Right kidney (tissue), 1 donor: ENCODE measurements around the gene GBX1.

Experiments used
- DNase-seq: peaks from one replicate; pipeline ENCODE4 v3.0.0-alpha.2; 2016

The GBX1 gene

DNA sequence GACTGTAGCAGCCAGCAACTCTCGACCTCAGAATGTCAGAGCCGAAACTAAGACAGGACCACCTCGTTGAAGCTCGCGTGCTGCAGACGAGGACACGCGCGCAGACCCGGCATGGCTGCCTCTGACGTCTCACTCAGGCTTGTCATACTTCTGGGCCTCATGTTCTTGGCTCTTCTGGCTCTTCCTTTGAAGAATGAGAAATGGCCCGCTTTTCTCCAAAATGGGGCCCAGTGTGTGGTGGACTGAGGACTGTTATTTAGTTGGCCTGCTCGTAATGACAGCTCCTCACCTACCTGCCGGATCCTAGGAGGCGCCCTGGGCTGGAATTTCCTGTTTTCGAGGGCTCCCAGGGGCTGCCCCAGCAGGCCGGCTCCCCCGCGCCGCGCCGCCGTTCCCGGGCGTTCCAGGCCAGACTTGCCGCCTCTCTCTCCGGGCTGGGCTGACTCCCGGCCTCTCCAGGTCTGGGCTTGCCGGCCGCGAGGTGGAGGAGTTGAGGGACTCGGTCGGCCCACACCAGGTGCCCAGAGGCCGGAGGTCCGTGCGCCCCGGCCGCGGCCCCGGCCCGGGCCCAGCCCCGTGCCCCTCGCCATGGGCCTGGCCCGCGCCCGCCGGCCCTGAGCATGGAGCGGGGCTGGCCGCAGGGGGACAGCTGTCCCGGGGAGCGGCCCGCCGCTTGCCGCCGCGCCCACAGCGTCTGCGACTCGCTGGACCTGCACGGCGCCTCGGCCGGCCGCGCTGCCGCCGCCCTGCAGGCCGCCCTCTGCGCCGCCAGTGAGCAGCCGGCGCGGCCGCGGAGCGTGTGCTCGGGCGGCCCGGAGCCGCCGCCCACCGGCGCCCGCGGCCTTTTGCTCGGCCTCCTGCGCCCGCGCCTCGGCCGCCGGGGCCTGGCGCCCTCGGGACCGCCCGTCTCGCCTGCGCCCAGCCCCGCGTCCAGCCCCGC lies 53.1 kb downstream of the GBX1 start:
- DNase-seq: no peak

DNA sequence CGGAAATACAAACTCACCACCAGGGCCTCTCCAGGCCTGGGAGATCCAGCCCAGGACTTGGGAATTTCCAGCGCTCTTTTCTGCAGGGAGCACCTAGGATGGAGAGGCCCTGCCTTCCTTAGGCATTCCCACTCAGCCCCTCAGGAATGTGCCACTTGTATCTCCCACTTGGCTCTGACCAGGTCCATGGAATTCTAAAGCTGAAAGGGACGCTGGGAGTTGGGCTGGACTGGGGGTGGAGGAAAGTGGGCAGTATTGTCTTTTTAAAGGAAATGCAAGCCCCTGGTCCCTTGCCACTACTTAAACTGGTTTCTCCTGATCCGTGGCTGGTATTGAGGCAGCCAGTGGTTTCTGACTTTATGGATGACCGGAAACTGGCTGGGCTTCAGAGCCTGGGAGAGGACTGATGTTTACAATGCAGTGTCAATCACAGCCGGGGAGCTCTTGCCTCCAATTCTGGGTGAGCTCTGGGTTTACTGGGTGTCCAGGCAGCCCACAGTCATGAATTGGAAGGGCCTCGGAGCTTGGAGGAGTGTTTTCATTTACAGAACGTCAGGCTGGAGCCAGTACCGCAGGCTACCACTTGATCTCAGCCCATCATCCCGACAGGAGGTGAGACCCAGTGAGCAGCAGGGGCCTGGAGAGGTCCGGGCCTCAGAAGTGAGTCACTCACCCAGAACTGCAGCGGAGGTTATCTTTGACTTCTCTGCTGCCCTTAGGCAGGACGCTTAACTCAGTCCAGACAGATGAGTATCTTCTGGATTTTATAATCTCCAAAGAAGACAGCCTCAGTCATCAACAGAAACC lies 53.9 kb downstream of the GBX1 start:
- DNase-seq: no peak

DNA sequence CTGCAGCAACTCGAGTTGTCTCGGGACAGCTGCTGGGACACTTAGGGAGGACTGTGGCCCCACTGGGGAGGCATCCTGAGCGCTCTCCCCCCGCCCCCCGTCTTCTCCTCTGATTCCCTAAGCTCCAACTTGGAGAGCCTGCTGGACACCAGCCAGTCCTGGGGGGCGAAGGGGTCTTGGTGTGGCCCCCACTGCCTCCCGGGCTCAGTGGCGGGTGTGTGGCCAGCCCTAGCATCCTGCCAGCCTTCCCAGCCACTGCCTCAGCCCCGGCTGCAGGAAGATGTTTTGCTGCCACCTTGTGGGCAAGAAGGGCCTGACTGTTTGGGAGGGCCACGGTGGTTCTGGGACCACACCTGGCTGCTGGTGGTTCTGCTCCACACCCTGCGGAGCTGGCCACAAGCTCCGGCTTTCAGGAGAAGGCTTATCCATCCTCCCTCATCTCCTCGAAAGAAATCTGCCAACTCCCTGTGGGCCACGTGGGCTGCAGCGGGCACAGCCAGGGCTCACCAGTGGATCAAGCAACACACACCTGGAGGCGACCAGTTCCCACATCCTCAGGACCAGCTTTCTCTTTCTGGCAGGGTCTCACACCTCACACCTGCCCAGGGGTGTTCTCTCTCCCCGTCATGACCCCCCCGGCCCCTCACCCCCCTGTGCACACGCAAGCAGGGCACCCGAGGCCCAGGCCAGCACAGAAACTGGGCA lies 56.4 kb downstream of the GBX1 start:
- peak; percentile 72 for DNase-seq

DNA sequence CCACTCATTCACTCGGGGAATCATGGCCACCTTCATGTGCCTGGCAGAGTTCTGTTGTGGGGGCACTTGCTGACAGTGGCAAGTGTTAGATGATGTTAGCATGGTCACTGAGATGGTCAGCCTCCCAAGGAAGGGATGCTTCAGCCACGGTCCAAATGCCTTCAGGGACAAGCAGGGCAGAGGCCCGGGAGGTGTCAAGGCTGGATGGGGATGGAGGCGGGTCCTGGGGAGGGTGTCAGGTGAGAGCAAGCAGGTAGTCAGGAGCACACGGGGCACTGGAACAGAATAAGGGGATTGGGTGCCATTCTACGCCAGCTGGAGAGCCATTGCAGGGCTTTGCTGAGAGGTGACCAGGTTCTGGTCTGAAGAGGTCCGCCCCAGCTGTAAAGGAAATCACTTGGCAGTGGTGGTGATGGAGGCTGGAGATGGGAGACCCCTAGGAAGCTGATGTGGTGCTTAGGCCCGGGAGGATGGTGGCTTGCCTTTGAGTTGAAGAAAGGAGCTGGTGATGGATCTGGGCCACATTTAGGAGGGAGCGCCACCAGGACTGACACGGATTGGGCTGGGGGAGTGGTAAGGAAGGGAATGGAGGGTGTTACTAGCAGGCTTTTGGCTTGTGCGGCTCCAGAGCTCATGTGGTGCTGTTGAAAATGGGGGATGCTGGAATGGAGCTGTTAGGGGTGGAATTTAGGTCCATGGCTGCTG lies 57.1 kb downstream of the GBX1 start:
- no peak for DNase-seq

DNA sequence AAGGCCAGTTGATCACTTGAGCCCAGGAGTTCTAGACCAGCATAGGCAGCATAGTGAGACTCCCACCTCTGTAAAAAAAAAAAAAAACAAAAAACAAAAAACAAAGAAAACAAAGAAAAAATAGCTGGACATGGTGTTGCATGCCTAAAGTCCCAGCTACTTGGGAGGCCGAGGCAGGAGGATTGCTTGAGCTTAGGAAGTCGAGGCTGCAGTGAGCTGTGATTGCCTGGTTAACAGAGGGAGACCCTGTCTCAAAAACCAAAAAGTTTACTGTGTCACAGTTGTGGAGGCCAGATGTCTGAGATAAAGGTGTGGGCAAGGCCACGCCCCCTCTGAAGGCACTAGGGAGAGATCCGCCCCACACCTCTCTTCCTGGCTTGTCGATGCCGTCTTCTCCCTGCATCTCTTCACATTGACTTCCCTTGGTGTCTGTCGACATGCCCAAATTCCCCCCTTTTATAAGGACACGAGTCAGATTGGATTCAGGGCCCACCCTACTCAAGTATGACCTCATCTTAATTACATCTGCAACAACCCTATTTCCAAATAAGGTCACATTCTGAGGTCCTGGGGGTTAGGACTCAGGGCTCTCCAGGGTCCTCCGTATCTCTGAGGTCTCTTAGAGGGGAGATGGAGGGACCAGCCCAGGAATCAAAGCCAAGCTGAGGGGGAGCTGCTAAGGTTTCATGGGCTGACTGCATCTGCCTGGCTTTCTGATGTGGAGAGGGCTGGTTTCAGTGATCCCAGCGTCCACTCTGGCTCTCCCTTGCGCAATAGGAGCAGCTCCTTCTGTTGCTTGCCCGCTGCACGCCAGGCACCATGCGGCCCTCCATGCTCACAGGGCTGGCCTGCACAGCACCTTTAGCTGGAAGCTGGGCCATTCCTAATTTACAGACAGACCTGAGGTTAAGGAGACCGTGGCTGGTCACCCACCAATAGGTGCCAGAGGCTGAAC lies 58.1 kb downstream of the GBX1 start:
- DNase-seq: no peak

DNA sequence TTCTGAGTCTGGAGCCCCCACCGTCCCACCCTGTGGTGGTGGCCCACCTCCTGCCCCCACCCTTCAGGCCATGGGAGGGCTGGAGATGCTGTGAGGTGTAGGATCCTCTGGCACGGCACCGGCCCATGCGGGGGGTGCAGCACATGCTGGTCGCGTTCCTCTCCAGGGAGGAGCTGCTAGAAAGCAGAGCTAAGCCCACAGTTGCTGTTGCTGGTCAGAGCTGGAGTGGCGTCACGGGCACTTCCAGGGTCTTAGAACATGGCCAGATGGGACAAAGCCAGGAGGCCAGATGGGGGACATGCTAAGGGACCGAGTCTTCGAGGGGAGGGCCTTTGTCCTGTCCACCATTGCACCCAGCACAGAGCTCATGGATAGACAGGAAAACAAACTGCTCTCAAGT lies 59.6 kb downstream of the GBX1 start:
- no peak for DNase-seq

DNA sequence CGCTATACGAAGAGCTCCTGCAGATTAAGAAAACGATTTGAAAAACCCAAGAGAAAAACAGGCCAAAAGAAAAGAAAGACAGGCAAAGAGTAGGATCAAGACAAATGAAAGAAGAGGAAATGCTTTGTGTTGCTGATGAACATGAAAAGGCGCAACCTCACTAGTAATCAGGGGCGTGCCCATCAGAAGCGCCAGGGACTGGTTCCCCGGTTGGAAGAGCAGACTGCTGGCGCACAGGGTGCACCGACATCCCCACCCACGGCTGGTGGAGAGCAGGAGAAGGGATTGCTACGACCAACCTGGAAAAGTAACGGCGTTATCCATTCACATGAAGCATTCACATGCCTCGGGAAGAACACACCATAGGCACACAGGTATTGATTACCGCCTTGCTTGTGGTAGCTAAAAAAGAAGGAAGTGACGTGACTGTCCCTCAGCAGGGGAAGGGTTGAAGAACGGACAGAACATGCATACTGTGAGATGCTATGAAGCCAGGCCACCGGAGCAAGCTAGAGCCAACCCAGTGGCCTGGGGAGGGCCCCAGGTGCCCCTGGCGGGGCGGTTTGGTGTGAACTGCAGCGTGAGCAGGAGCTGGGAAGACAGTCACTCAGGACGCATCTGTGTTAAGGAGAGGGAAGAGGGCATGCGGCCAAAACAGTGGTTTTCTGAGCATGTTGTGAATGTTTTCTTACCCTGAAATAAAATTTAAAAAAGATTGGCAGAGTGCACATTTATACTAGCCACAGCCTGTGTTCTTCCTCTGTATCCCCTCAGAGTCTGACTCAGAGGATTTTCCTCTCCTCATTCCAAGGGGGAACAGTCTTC lies 62.9 kb downstream of the GBX1 start:
- no peak for DNase-seq

DNA sequence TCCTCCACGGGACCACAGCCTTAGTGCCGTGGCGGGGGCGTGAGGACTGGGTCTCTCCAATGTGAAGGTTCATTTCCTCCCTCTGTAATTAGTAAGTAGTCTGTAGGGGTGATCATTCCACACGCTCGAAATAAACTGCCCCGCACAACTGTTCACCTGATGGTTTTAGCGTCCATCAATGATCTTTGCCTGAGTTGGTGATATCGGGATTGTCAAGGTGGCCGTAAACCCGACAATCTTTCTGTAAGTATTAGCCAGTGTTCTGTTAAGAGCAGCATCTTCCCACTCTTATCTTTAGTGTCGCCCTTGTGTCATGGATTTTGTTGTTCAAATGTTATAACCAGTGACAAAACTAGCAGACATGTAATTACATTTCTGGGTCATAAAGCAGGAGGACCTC lies 63.5 kb downstream of the GBX1 start:
- no peak for DNase-seq

DNA sequence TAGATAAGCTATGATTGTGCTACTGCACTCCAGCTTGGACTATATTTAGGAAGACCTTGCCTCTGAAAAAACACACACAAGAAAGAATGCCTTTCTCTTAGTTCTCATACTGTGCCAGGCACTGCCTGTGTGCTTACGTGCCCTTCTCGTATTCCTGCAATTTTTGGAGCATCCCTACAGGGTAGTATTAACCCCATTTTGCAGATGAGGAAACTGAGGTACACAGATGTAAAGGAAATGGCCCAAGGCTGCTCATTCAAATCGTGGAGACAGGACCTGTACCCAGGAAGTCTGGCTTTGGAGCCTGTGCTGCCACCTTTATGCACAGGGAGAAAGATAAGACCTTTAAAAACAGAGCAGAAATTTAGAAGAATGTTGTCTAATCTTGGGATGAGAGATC lies 64.5 kb downstream of the GBX1 start:
- no peak for DNase-seq

DNA sequence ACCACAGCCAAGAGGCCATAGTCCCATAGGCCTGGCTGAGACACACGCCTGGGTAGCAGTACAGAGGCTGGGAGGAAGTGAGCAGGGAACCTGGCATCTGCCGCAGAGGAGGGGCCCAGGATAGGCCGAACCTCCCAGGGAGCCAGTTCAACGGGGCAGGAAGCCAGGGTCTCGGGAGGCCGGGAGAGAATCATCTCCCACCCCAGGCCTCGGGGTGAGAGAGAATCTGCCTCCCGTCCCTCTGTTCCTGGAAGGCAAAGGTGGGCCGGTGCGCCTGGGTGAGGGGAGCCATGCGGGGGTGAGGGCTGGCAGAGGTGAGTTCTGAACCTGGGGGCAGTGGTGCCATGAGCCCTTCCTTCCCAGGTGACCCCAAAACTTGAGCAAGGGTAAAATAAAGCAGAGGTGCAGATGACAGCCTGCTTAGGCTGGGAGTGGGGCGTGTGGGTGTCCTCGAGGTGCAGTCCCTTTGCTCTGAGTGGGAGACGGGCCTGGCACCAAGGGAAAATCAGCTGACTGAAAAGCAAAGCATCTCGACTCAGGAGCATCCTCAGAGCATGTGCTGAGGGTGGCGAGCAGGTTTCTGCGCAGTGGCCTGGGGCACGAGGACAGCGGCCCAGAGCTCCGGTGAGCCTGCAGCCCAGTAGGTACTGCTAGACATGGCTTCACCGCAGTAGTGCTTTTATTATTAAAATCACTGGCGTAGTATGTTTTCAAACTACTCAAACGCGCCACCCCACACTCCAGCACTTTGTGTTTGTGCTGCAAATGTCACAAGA lies 65.7 kb downstream of the GBX1 start:
- DNase-seq: no peak

DNA sequence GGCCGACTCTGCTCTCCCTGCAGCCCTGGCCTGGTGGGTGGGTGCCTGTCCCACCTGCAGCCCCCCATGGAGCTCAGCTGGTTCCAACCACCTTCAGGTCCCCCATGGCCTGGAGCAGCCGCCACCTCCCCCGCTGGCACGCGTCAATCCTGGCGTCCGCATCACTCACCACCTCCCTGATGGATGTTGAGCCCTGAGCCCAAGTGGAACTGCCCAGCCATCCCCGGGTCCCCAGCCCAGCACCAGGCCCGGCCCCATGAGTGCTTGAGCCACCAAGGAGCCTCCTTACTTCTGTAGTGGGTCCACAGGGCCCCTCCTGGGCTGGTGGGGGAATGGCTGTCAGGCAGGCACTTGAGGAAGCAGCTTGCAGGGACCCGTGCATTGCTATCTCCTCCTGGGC lies 66.6 kb downstream of the GBX1 start:
- no peak for DNase-seq

DNA sequence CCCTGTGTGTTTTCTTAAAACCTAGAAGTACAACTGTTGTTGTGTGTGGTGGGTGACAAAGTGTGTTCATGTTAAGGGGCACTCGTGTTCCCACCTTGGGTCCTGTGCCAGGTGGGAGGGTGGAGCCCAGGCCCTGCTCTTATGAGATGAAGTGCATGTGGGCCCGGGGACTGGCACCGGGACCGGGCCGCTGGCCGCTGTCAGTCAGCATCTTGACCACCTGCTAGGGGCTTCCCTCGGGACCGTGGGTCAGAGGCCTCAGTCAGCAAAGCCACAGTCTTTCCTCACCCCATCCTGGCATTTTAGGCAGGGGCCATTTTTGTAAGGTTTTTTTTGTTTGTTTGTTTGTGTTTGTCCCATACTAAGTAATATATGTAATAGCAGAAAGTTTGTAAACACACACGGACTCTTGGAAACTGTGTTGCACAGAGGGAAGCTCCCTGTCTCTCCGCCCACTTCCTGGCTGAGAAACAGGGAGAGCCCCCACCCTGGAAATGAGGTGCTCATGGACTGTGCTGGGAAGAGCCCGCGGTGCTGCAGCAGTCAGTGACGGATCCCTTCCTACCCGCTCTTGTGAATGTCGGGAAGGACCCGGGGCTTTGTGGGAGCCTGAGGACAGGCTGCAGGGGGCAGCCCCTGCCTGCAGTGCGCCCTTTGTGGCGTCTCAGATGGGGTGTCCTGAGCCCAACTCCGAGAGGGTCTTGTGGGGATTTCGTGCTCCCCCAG lies 67.8 kb downstream of the GBX1 start:
- DNase-seq: no peak
